ENCODE measurements around the gene MRPS31.

Gene MRPS31

DNA sequence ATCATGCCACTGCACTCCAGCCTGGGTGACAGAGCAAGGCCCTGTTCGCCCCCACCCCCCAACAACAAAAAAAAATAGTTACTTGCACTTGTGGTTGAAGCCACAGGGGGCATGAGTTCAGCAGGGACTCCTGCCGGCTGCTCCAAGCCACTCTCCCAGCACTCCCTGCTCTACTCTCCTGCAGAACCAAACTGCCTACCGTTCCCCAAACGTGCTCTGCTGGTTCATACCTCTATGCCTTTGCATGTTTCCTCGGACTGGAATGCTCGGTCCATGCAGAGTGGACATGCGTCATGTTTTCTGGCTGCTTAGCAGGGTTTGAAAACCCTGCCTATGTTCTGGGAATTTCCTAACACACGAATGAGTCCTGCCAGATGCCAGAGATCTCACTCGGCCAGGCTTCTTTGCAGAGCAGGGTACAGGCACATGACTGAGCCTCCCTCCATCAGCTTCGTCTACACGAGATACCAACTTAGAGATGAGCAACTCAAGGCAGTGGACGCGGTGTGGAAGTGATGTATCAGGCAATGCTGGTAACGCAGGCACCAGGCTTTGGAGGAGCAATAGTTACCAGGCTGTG, 9.9 kb upstream of the MRPS31 start:
- DNase-seq: peak in 1 of 2 experiments; percentile 16

DNA sequence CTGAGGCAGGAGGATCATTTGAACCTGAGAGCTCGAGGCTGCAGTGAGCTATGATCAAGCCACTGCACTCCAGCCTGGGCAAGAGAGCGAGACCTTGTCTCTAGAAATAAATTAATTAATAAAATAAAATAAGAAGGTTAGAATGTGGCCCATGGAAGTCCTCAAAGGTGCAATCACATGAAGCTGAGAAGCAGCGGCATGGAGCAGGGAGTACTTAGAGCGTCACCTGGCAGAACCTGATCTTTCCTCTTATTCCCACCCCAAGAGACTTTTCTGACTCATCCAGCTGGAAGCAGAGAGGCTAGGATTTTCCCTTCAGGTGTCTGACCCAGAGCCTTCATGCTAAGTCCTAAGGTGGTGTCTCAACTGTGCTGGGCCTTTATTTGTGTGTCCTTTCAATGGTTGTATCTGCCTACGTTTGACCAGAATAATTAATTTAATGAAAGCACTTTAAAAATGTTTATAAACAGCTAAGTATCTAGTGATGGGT, 8.9 kb upstream of the MRPS31 start:
- DNase-seq: no peak
- TF ChIP-seq GATA1 (IDR thresholded peaks at IDR 0.05; ENCODE audit: low read depth, low read length) (no peak), POLR2A (IDR thresholded peaks at IDR 0.05; ENCODE audit: low read length) (no peak)

More for the DNA sequence above, 9.9 kb upstream of the MRPS31 start:
- no peak for TF ChIP-seq POLR2A (IDR thresholded peaks at IDR 0.05; ENCODE audit: low read length)
- TF ChIP-seq GATA1 (IDR thresholded peaks at IDR 0.05; ENCODE audit: low read depth, low read length): no peak

DNA sequence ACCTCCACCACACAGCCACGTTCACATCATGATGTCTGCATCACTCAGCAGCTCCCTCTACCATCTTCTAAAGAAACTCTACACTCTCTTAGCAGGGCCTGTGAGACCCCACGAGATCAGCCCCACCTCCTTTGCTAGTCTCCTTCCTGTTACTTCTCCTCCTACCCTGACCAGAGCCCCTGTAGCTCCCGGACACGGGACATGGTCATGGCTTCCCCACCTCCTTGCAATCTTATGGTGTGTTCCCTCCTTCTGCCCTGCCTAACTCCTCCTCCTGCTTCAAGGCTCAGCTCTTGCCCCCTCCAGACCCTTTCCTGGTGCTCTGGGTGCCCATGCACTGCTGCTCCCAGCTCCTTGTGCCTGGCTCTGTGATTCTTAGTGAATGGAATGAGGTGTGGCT, 8.1 kb upstream of the MRPS31 start:
- DNase-seq: no peak
- TF ChIP-seq GATA1 (IDR thresholded peaks at IDR 0.05; ENCODE audit: low read depth, low read length) (no peak), POLR2A (IDR thresholded peaks at IDR 0.05; ENCODE audit: low read length) (no peak)

DNA sequence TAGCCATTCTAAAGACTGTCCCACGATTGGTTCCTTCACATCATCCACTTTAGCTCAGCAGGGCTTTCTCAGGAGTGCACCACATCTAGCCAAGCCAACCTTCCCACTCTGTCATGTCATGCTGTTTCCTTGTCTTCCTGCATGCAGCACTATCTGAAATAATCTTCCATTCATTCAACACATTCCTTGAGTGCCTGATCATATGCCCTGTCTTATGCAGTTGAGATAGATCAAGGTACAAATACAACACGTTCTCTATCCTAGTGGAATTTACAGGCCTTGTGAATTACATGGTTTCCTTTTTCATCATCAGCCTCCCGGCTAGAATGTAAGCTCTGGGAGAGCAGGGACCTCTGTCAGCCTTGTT, 6.8 kb upstream of the MRPS31 start:
- TF ChIP-seq GATA1 (IDR thresholded peaks at IDR 0.05; ENCODE audit: low read depth, low read length) (no peak), POLR2A (IDR thresholded peaks at IDR 0.05; ENCODE audit: low read length) (no peak)
- no peak for DNase-seq

DNA sequence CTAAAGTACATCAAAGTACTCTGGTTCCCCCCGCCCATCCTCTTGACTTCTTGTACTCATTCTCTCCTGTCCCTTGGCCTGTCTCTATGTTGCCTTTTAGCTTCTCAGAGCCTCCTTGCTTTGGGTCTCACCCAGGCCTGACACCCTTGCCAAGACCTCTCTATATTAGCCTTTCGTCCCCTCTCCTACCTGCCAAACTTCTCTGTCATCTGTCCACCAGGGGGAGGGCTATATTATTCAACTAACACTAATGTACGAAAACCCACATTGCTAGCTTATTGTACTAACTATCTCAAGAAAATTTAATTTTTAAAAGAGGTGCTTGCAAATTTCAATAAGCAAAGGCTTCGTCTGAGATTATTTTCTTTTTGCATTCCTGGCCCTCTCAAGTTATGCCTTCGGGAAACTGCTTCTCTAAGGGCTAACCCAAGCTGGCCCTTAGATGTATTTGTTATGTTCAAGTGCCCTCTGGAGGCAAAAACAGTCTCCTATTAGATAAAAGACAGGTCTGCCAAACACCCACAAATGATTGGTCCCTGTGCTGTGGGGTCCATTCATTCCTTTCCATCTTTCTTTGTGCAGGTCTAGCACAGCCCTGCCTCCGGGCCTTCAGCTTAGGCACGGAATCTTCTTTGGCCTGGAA, 6.3 kb upstream of the MRPS31 start:
- peak; percentile 81 to 86 for DNase-seq
- no peak for TF ChIP-seq GATA1 (IDR thresholded peaks at IDR 0.05; ENCODE audit: low read depth, low read length)
- TF ChIP-seq POLR2A (IDR thresholded peaks at IDR 0.05; ENCODE audit: low read length): no peak

DNA sequence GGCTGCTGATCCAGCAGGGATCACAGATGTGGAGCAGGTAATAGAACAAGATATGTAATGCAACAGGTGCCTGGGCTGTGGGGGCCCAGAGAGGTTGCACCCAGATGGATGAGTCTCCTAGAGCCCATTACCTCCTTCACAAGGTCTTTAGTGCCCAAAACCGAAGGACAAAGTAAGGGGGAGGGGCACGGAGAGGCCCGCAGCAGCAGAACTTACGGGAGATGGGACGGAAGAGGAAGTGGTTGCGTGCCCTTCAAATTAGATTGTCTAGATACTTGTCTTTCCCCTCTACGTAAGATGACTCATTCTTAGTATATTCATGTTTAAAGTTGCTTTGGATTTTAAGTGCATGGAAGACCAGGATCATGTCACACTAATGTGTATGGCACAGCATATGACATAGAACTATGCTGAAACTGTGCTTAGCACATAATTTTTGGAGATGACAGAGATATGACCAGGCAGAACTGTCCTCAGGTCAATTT, 5.7 kb upstream of the MRPS31 start:
- TF ChIP-seq POLR2A (IDR thresholded peaks at IDR 0.05; ENCODE audit: low read length) (no peak), GATA1 (IDR thresholded peaks at IDR 0.05; ENCODE audit: low read depth, low read length) (no peak)
- peak; percentile 44 to 52 for DNase-seq

DNA sequence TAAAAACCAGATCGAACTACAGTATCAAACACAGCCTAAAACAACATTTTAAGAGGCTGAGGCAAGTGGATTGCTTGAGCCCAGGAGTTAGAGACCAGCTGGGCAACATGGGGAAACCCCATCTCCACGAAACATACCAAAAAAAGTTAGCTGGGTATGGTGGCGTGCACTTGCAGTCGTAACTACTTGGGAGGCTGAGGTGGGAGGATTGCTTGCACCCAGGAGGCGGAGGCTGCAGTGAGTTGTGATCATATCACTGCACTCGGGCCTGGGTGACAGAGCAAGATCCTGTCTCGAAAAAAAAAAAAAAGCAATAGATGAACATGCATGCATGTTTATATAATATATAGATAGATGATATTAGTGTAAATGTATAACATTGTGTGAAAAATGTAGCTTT, 5.2 kb upstream of the MRPS31 start:
- TF ChIP-seq POLR2A (IDR thresholded peaks at IDR 0.05; ENCODE audit: low read length) (no peak), GATA1 (IDR thresholded peaks at IDR 0.05; ENCODE audit: low read depth, low read length) (no peak)
- DNase-seq: no peak

DNA sequence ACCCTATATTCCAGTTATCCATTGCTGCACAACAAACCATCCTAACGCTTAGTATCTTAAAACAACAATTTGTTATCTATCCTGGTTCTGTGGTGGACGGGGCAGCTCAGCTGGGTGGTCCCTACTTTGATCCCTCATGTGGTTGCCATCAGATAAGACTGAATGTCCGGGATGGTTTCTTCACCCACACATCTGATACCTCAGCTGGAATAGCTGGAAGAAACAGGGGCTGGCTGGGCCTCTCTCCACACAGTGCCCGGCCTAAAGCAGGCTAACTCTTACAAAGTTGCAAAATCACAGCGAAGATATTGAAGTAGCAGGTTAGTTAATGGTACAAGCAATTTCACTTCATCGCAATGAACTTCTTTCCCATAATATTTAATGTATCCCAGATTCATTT, 3.7 kb upstream of the MRPS31 start:
- no peak for TF ChIP-seq POLR2A (IDR thresholded peaks at IDR 0.05; ENCODE audit: low read length)
- TF ChIP-seq GATA1 (IDR thresholded peaks at IDR 0.05; ENCODE audit: low read depth, low read length): no peak
- peak in 1 of 2 experiments; percentile 16 for DNase-seq

DNA sequence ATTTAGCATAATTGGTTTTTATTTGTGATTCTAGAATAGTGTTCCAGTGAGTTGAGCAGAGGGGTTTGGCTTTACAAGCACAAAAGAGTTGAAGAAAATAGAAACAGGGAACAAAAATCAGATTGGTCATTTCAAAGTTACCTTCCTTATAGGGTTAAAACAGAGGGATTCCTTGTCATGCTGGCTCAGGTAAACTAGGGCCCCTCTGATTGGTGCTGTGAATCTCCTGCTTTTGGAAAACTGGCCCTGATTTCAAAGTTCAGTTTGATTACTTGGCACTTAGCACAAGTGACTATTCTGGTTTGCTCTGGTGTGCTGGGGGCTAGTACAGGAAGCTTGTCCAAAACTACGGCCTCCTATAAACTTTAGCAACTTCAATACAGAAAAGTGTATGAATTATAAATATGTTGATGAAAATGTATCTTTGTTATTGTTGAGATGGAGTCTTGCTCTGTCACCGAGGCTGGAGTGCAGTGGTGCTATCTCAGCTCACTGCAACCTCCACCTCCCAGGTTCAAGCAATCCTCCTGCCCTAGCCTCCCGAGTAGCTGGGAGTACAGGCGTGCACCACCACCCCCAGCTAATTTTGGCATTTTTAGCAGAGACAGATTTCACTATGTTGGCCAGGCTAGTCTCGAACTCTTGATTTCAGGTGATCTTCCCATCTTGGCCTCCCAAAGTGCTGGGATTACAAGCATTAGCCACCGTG, 1.9 kb upstream of the MRPS31 start:
- no peak for TF ChIP-seq GATA1 (IDR thresholded peaks at IDR 0.05; ENCODE audit: low read depth, low read length)
- no peak for TF ChIP-seq POLR2A (IDR thresholded peaks at IDR 0.05; ENCODE audit: low read length)
- no peak for DNase-seq

DNA sequence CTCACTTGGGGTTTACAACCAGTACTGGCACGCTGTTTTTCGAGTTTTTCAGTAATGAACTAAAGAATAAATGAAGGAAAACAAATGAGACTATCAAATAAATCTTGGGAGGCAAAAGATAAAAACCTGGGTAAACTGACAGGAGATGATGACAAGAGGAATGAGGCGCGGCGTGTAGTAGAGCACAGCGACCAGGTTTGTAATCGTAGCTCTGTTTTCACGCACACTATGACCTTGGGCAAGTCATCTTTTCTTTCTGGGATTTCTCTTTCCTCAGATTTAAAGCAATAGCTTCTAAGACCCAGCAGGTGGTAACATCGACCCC, 419 bp downstream of the MRPS31 start:
- TF ChIP-seq GATA1 (IDR thresholded peaks at IDR 0.05; ENCODE audit: low read depth, low read length) (no peak), POLR2A (IDR thresholded peaks at IDR 0.05; ENCODE audit: low read length) (no peak)
- DNase-seq: no peak

DNA sequence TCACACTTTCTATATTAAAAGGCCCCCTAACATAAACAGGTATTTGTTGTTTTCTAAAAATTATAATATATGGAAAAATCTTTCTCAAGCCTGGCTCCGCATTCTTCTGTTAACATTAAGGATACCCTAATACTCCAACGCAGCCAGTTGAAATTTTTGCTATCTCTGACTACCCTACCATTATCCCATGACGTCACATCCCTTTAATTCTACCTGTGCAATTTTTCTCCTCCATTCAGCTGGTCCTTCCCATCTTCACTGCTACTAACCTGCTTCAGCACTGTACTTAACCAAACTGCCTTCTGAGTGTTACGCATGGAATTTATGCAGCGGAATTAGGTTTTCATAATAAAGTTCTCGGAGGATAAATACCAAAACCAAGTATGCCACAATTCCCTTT, 1.0 kb downstream of the MRPS31 start:
- TF ChIP-seq GATA1 (IDR thresholded peaks at IDR 0.05; ENCODE audit: low read depth, low read length): no peak
- TF ChIP-seq POLR2A (IDR thresholded peaks at IDR 0.05; ENCODE audit: low read length): no peak
- no peak for DNase-seq

DNA sequence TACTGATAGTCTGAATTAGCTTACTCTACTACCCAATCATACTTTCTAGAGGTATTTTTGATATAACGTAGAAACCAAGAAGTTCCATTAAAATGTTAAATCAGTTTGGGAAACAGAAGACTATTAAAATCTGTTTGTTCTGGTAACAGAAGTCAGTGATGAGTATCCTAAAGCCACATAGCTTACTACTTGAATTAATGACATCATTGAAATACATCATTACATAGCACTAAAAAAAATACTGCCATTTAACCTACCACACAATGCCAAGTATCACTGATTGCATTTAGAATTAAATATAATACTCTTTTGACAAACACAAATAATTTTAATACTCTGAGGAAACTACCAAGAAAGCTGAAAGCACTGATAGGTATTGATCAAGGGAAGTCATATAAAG, 5.4 kb downstream of the MRPS31 start:
- no peak for DNase-seq
- no peak for TF ChIP-seq GATA1 (IDR thresholded peaks at IDR 0.05; ENCODE audit: low read depth, low read length)
- no peak for TF ChIP-seq POLR2A (IDR thresholded peaks at IDR 0.05; ENCODE audit: low read length)

DNA sequence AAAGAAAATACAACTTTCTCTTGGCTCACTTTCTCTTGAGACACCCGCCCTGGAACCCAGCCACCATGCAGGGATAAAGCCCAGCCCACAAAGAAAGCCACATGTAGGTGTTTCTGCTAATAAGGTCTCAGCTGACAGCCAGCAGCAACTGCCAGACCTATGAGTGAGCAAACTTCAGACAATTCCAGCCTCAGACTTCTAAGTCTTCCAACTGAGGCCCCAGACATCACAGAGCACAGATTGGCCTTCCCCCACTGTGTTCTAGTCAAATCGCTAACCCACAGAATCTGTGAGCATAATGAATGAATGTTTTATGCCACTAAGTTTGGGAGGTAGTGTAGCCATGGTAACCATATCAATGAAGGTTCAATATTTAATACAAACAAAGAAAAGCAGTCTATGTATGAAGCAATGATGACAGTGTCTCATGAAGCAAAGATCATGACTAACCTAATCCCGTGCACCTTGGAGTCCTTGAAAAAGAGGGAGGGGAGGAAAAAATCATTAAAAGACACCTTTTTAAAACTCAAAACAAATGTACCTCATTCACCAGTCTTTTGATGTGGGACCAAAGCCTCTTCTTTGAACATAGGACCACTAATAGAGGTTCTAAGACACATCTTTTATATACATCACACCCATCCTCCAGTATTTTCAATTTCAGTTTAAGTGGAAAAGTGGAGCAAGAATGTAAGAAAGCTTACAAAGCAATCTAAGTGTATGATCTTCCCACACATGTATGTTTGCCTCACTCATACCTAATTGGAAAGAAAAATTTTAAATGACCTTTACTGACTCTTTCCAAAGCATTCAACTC, 6.2 kb downstream of the MRPS31 start:
- no peak for TF ChIP-seq POLR2A (IDR thresholded peaks at IDR 0.05; ENCODE audit: low read length)
- TF ChIP-seq GATA1 (IDR thresholded peaks at IDR 0.05; ENCODE audit: low read depth, low read length): no peak
- DNase-seq: no peak

DNA sequence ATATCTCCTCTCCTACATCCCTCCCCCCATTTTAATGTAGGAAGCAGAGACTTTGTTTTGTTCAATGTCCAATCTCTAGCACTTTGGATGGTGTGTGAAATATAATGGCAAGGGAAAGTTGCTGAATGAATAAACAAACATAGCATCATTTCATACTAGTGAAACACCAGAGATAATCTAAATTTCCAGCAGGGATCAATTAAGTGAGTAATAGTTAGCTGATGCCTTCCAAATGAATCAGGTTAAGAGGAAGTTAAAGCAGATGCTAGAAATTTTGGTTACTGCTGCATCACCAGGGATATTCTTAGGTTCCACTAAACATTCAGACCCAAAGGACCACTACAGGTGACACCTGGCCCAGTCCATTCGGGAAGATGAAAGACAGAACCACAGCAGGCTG, 8.1 kb downstream of the MRPS31 start:
- TF ChIP-seq POLR2A (IDR thresholded peaks at IDR 0.05; ENCODE audit: low read length): no peak
- TF ChIP-seq GATA1 (IDR thresholded peaks at IDR 0.05; ENCODE audit: low read depth, low read length): no peak
- no peak for DNase-seq
